ENCODE data around the gene AIG1.

Gene AIG1

DNA sequence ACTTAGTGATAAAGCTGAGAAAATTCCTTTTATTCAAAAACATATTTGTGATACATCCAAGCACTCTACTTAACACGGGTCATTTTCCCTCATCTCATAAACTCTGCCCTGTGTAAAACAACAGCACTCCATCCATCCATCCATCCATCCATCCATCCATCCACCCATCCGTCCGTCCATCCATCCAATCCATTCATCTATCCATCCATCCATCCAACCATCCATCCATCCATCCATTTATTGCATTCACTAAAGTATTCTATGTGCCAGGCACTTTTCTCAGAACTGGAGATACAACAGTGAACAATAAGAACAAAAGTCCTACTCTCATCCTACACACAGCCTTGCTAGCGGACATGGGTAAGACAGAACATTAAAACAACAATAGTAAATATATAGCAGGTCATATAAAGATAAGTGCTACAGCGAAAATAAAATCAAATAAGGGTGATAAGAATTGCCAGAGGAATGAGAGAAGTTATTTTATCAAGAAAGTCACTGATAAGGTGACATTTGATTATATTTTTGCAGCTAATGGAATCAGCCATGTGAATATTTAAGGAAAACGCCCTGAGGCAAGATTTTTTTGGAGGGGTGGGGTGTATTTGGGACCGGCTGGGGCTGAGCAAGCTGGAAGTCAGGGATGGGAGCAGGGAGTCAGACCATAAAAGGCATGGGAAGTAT, 311.7 kb downstream of the AIG1 start:
- no peak for DNase-seq (ENCODE audit: low read depth)

DNA sequence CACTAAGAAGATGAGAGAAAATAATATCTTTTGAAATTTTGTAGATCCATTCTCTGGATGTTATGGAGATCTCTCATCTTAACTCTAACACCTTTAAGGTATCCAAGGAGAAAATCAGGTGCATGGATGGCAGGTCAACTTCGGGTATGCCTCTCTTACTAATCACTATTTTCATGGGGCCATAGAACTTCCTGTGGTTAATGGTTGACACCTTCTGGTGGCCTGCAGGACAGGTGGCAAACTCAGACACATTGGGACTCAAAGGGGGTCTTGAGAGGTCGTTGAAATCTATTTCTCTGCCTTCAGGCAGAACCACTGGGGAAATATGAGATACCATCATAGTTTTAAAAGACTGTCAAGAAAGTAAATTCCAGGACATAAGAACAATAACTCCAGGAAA, 313.3 kb downstream of the AIG1 start:
- no peak for DNase-seq (ENCODE audit: low read depth)

DNA sequence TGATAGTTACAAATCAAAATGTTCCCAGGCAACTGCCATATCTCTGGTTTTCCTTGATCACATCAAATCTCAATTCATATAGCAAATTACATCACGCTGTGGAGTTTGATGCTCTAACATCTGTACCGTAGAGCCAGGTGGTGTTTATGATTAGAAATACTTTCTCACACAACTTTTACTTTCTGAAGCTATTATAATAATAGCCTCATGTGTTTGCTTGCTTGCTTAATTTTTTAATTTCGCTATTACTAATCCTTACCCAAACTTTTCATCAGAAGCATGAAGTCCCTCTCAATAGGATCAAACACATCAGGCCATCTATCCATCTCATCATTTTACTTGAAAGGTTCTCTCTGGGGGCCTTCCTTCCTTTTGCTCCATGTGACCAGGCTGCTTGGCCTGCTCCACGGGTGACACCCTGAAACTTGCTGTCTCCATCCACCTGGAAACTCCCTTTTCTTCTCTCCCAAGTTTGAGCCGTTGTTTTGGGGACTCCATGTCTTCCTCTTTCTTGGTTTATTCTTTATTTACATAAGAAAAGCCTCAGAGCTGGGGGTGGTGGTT, 314.4 kb downstream of the AIG1 start:
- DNase-seq (ENCODE audit: low read depth), result no peak

DNA sequence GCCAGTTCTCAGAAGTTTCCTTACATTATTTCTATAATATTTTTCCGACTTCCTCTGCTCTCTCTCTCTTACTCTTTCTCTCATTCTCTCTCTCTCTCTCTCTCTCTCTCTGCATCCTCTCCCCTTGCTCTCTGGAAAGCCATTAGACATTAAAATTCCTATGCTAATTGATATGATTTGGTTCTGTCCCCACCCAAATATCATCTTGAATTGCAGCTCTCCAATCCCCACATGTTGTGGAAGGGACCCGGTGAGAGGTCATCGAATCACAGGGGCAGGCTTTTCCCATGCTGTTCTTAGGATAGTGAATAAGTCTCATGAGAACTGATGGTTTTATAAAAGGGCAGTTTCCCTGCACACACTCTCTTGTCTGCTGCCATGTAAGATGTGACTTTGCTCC, 315.7 kb downstream of the AIG1 start:
- DNase-seq (ENCODE audit: low read depth), result no peak

DNA sequence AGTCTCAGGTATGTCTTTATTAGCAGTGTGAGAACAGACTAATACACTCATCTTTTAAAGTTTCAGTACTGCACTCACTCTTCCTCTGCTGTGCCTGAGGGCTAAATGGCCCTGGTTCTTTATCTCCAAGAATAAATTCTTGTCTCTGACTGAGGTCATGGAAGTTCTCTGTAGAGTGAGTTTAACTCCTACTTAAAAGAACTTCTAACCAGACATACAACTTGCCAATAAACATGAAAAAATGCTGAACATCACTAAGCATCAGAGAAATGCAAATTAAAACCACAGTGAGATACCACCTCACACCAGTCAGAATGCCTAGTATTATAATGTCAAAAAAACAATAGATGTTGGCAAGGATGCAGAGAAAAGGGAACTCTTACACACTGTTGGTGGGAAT, 316.2 kb downstream of the AIG1 start:
- DNase-seq (ENCODE audit: low read depth), result no peak

DNA sequence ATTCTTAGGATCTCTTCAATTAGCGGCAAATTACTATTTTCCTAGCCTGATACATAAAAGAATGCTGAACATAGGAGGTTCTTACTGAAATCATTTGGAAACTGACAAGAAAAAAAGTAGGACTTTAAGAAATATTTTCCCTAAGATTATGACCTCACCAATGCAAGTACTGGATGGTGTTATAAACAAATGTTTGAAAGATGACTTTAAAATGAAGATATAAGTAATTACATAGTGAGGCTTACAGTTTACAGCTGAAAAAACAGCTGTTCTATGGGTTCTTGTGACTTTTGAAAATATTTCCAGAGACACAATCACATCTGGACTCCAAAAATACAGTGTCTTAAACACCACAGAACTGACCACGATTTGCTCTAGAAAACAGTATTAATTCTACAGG, 324.9 kb downstream of the AIG1 start:
- no peak for DNase-seq (ENCODE audit: low read depth)

DNA sequence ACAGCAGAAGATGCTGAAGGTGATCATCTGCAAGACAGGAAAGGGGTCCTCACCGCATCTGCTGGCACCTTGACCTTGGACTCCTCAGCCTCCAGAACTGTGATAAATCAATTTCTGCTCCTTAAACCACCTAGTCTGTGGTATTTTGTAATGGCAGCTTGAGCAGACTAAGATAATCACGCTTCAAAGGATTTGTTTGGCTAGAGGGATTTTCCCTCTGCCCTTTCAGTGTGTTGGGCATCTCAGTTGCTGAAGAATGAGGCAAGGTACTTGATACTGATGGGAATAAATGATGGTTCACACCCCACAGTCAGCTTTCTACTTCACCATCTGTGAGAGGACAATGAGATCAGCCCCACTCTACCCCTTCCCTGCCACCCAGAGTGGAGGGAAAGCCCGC, 329.6 kb downstream of the AIG1 start:
- no peak for DNase-seq (ENCODE audit: low read depth)
